Measurements from ENCODE around the gene ME2.

Gene ME2

DNA sequence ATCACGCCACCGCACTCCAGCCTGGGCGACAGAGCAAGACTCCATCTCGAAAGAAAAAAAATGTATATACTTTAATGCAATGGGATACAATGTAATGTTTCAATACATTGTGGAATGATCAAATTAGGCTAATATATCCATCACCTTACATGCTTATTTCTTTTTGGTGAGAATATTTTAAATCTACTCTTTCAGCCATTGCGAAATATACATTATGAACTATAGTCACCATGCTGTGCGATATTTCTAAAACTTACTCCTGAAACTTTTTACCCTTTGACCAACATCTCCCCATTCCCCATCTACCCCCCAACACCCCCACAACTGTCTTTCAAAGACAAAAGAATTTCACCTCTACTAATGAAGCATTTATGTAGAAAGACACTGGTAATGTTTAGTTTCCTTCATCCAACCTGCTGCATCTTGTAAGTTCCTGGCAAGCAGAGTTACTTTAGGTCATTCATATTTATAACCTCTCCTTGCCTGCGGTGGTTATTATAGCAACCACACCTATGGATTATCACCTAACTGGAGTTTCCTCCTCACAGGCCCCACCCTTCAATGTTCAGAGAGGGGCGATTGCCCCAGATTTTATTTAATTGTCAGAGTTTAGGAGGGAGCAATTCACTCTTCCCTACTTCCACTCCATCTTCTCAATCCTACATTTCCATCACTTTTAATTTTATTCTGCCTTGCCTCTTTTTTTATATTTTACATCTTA, 1.2 kb upstream of the ME2 start:
- no peak for TF ChIP-seq GATA3 (IDR thresholded peaks at IDR 0.05; ENCODE audit: low read depth, low read length)

DNA sequence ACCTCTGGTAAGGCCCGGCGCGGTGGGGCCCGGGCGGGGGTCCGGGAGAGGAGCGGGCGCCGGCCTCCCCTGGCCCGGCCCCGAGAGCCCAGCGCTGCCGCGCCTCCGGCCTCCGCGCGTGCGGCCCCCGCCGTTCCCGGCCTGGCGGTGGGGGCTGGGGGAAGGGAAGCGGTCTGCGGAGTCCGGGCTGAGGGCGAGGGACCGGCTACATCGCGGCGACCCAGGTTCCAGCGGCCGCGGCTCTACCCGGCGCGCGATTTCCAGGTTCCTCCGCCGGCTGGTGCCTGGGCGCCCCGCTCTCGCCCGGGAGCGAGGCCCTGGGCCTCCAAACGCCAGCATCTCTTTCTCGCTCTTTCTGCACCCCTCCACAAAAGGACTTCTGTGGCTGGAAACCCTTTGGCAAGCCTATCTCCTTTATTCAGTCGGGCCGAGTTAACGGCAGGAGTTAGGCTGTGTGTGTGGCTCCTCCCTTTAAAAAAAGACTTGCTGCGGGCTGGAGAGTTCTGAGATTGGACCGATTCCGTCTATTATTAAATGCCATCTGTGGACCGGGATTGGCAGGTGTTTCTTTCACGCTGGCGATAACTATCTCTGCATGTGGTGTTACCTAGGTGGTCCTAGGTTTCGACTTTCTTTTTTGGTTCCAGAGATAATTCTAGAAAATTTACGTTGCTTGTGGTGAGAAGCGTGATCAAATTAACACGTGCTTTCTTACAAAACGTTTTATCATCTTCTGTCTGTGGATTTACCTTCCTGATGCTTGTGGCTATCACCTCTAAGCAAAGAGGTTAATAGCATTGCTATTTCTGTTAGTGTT, 592 bp downstream of the ME2 start:
- TF ChIP-seq GATA3 (IDR thresholded peaks at IDR 0.05; ENCODE audit: low read depth, low read length) (no peak; the same call in 1 of the 2 replicates), GATA2 (IDR thresholded peaks at IDR 0.05; ENCODE audit: low read depth, low read length) (peak; percentile 66; the same call in 1 of the 2 replicates)

DNA sequence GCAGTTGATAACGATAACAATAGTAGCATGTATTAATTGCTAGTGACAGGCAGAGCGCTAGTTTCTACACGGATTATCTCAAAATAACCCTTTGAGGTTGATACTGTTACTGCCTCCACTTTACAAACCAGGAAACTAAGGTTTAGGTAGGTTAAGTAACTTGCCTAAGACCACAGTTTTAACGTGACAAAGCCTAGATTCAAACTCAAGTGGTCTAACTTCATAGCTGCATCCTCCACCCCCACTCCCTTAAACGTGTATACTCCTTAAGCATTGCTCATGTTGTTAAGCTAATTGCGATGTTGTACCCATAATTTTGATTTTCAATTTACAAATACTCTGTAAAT, 1.2 kb downstream of the ME2 start:
- TF ChIP-seq GATA2 (IDR thresholded peaks at IDR 0.05; ENCODE audit: low read depth, low read length), result no peak
- TF ChIP-seq GATA3 (IDR thresholded peaks at IDR 0.05; ENCODE audit: low read depth, low read length), result no peak

DNA sequence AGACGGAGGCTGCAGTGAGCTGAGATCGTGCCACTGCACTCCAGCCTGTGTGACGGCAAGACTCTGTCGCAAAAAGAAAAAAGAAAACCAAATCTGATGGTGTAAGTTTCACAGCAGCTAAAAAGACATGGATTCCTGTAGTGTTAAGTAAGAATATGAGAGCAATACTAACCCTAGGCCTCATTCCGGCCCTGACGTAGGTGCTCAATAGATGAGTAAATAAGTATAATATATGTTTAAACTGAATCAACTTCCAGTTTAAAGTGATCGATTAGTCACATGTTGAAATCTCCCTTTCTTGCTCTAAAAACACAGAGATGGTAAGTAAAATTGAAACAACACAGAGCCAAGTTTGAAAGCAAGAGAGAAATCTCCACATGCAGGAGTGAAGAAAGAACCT, 8.0 kb downstream of the ME2 start:
- no peak for TF ChIP-seq GATA2 (IDR thresholded peaks at IDR 0.05; ENCODE audit: low read depth, low read length)
- TF ChIP-seq GATA3 (IDR thresholded peaks at IDR 0.05; ENCODE audit: low read depth, low read length), result no peak

DNA sequence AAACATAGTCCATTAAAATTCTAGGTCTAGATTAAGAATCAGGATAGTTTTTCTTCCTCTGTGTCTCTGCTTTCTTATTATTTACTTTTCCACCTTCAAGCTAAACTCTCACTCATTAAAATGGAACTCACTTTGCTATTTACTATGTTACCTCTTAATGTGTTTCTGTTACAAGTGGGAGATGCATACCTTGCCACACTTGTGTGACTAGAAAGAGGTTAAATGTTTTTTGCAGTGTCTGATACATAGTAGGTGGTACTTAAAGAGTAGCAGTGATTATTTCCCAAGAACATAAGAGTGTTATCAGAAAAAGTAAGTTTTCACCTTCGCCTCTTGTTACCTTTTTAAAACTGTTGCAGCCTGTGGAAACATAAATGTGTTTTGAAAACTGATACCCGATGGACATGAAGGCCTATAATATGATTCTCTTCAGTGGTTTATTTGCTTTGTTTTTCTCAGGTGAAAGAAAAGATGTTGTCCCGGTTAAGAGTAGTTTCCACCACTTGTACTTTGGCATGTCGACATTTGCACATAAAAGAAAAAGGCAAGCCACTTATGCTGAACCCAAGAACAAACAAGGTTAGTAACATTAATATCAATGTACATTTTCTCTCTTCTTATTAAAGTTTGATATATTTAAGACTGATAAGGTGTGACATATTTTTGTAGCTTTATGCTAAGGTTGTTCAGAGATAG, 16.6 kb downstream of the ME2 start:
- TF ChIP-seq GATA2 (IDR thresholded peaks at IDR 0.05; ENCODE audit: low read depth, low read length) (no peak), GATA3 (IDR thresholded peaks at IDR 0.05; ENCODE audit: low read depth, low read length) (no peak)

DNA sequence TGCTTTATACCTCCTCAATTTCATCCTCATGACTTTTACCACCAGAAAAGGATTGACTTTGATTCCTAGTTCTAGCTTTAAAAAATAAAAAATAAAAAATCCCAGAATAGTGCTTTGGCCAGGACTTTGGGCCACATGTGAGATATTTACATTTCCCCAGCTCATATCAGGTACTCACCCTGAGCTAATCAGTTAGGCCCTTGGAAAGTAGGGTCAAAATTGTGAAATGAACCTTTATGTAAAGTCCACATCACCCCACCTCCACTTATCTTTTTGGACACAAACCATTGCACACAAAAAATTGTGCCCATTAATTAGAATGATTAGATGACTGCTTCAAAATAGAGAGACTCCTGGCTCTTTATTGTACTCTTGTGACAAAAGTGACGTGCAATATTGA, 17.2 kb downstream of the ME2 start:
- no peak for TF ChIP-seq GATA2 (IDR thresholded peaks at IDR 0.05; ENCODE audit: low read depth, low read length)

DNA sequence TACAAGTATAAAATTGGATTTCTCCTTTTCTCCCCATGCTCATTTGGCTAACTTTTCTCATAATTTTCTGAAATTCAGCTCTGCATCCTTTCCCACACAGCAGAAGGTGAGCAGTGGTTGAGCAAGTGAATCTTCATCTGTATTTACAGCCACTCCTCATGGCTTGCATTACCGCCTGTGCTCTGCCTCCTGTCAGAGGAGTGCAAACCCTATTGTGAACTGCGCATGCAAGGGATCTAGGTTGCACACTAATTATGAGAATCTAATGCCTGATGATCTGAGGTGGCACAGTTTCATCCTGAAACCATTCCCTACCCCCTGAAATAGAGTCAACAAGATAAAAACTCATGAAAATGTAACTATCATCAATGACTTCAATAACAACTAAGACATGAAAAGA, 20.0 kb downstream of the ME2 start:
- no peak for TF ChIP-seq GATA2 (IDR thresholded peaks at IDR 0.05; ENCODE audit: low read depth, low read length)
- TF ChIP-seq GATA3 (IDR thresholded peaks at IDR 0.05; ENCODE audit: low read depth, low read length), result no peak

DNA sequence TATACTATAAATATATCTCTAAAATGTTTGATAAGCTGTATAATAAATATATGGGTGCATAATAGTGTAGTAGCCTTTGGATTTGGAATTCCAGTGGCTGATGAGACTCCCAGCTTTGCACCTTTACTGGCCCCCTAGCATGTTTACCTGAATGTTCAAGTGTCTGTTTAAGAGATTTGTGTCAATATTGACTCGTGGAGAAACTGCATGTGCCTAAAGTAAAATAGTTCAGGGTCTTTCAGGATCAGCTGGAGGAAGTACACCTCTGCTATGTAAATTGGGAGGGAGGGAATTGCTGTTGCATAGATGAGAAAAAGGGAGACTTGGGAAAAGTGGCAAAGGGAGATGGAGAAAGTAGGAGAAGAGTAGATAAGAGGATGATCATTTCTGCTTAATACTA, 23.9 kb downstream of the ME2 start:
- TF ChIP-seq GATA3 (IDR thresholded peaks at IDR 0.05; ENCODE audit: low read depth, low read length) (no peak), GATA2 (IDR thresholded peaks at IDR 0.05; ENCODE audit: low read depth, low read length) (no peak)

DNA sequence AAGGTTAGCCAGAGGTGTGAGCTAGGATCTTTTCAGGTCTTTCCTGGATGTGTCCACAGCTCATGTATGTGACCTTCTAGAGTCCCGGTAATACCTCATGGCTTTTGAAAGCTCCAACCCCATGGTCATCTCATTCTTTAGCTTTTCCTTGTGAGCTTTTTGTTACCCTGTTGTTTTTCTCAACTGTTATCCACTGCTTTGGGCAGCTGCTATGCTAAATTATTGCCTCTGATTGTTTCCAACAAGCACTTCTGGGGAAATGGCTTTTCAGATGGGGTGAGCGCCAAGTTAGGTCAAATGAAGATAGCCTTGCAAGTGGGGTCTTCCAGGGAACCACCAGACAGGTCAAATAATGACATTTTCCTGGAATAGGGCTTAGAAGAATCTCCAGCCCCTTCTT, 27.9 kb downstream of the ME2 start:
- TF ChIP-seq GATA2 (IDR thresholded peaks at IDR 0.05; ENCODE audit: low read depth, low read length) (no peak), GATA3 (IDR thresholded peaks at IDR 0.05; ENCODE audit: low read depth, low read length) (no peak)

DNA sequence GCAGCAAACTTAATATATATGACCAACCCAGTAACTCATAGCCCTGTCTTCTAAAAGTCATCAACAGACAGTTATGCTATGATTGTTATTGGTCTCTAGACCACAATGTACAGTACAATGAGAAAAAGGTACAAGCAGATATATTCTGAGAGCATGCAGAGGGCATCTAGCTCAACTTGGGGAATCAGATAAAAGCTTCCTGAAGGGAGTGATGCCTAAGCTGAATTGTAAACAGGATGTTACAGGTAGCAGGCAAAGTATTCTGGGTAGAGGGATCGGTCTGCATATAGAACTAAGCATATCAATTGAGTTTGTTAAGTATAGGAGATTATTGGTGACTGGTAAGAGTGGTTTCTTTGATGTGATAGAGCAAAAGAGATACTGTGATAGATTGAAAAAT, 30.3 kb downstream of the ME2 start:
- TF ChIP-seq GATA2 (IDR thresholded peaks at IDR 0.05; ENCODE audit: low read depth, low read length), result no peak
- TF ChIP-seq GATA3 (IDR thresholded peaks at IDR 0.05; ENCODE audit: low read depth, low read length), result no peak

DNA sequence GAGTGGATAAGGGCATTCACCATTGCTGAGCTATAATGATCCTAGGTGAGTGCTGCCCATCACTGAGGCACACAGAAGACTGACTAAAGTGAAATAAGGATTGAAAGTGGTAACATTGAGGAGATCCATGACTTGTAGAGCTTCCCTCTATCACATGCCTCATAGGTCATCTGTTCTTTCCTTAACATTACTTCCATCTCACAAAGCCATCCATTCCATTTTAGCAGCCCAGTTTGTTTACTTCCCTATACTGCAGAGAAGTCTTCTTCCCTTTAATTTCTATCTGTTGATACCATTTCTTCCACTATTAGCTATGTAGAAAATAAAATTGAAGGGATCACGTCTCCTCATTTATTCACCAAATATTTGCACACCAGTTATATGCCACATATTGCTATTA, 32.1 kb downstream of the ME2 start:
- TF ChIP-seq GATA2 (IDR thresholded peaks at IDR 0.05; ENCODE audit: low read depth, low read length) (no peak), GATA3 (IDR thresholded peaks at IDR 0.05; ENCODE audit: low read depth, low read length) (no peak)

DNA sequence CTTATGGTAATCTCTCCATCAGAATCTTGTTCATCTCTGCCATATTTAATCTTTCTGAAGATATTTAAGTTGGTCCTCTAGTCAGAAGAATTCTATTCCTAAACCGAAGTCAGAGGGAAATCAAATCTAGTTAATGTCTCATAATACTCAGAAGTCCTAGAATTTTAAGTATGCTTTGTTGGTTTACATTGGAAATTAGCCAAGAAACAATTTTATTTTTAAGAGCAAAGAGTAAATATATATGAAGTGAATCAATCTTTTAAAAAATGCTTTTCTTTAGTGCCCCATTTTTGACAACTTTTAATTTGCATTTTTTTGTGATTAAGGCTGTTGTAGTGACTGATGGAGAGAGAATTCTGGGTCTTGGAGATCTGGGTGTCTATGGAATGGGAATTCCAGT, 38.1 kb downstream of the ME2 start:
- TF ChIP-seq GATA2 (IDR thresholded peaks at IDR 0.05; ENCODE audit: low read depth, low read length) (no peak), GATA3 (IDR thresholded peaks at IDR 0.05; ENCODE audit: low read depth, low read length) (no peak)

DNA sequence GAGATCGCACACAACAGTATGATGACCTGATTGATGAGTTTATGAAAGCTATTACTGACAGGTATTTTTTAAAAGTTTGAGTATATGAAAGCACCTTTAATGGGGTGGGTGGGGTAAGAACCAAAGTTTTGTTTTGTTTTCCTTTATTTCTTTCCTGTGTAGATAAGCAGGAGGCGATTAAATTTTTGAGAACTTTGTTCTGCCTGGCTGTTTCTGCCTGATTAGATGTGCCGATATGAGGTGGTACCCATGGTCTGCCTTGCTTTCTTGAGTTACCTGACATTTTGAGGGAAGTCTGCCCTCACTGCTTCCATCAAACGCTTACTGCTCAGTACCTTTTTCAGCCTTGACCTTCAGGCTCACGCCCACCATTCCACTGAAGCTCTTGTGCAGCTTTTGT, 39.2 kb downstream of the ME2 start:
- TF ChIP-seq GATA2 (IDR thresholded peaks at IDR 0.05; ENCODE audit: low read depth, low read length) (no peak), GATA3 (IDR thresholded peaks at IDR 0.05; ENCODE audit: low read depth, low read length) (no peak)

DNA sequence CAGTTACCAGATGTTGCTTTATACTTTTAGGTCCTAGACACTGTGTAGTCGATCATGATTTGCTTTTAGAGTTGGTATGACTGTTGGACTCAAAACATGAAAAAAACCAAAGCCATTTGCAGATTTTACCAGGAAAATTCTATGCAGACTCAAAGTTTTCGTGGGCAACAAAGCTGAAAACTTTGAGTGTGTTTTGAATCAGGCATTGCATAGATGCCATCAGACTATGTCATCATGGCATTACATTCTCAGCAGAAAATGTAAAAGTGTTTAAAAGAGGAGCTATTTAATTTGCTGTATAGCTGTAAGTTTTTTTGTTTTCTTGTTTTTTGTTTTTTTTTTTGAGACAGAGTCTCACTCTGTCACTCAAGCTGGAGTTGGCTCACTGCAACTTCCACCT, 45.5 kb downstream of the ME2 start:
- TF ChIP-seq GATA2 (IDR thresholded peaks at IDR 0.05; ENCODE audit: low read depth, low read length), result no peak
- no peak for TF ChIP-seq GATA3 (IDR thresholded peaks at IDR 0.05; ENCODE audit: low read depth, low read length)

DNA sequence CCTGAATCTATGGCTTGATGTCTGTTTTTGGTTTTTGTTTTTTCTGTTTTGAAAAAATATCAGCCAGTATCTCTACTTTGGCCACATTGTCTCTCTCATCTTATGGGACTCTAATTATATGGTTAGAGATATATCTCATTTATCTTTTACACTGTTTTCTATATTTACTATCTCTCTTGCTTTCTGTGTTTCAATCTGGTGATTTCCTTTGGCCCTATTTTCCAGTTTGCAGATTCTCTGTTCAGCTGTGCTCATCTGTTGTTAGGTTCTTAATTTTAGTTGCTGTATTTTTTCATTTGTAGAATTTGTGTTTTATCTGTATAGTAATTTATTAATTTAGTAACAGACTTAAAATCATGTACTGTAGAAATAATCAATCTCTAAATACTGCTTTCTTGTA, 47.6 kb downstream of the ME2 start:
- no peak for TF ChIP-seq GATA3 (IDR thresholded peaks at IDR 0.05; ENCODE audit: low read depth, low read length)
- no peak for TF ChIP-seq GATA2 (IDR thresholded peaks at IDR 0.05; ENCODE audit: low read depth, low read length)

Data from SH-SY5Y (cell line).